AML-193 (cell line): ENCODE data around the gene EPC1.
"Not testable (repeated sequence)": the region's sequence is repeated elsewhere in the genome, so short reads cannot be mapped to it uniquely, and the experiment has no call there.

ENCODE experiments used
- DNase-seq, 2 experiments: peaks; one replicate each; lab custom pipeline; 2025; lab: John Stamatoyannopoulos, UW

The EPC1 gene, protein sequence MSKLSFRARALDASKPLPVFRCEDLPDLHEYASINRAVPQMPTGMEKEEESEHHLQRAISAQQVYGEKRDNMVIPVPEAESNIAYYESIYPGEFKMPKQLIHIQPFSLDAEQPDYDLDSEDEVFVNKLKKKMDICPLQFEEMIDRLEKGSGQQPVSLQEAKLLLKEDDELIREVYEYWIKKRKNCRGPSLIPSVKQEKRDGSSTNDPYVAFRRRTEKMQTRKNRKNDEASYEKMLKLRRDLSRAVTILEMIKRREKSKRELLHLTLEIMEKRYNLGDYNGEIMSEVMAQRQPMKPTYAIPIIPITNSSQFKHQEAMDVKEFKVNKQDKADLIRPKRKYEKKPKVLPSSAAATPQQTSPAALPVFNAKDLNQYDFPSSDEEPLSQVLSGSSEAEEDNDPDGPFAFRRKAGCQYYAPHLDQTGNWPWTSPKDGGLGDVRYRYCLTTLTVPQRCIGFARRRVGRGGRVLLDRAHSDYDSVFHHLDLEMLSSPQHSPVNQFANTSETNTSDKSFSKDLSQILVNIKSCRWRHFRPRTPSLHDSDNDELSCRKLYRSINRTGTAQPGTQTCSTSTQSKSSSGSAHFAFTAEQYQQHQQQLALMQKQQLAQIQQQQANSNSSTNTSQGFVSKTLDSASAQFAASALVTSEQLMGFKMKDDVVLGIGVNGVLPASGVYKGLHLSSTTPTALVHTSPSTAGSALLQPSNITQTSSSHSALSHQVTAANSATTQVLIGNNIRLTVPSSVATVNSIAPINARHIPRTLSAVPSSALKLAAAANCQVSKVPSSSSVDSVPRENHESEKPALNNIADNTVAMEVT

DNA sequence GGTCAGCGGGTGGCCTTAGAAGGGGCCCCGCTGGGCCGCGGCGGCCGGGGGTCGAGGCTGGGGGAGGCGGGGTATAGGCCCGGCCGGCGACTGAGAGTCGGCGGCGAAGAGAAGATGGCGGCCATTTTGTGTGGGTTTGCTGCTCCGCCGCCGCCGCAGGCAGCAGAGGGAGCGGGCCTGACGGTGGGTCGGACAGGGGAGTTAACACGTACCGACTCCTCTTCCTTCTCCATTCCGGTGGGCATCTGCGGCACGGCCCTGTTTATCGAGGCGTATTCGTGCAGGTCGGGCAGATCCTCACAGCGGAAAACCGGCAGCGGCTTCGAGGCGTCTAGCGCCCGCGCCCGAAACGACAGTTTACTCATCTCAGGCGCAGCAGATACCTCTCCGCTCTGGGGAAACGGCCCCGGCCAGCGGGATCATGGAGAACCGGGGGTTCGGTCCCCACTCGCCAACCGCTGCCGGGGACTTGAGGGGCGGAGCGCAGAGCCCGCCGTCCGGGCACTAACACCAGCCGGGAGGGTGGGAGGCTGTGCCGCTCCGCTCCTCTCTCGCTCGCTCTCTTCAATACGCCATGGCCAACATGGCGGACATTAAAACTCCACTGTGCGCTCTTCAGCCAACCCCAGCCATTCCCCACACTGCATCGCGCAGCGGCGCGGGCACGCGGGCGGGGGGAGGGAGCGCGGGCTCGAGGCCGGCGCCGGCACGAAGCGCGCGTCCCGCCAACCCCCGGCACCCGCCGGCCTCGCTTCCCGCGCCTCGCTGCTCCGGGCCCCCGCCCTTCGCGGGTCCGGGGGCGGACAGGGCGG lies at the start of gene EPC1:
TSS of gene EPC1 (minus strand) at position 608 of the 812 bp plus-strand sequence. CDS start at position 365, 243 bp downstream.
- DNase-seq: peak; percentile 68 to 69

DNA sequence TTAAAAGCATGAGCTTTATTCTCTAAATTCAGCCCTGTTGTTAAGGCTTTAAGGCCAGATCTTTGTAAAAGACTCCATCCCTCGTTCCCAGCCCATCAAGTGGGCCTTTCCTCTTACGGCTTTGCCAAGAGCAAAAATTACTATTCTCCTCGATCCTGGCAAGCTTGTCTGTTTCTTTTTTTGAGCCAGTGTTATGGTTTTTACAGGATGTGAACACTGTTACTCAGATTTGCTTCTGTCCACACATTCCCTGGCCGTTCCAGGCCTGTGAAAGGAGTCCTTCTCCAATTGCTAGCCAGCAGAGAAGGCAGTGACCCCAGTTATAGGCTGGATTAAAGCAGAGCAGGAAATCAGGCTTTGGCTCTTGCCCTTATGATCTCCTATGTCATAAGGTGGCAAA lies 47.0 kb upstream of the EPC1 start:
- DNase-seq: no peak

DNA sequence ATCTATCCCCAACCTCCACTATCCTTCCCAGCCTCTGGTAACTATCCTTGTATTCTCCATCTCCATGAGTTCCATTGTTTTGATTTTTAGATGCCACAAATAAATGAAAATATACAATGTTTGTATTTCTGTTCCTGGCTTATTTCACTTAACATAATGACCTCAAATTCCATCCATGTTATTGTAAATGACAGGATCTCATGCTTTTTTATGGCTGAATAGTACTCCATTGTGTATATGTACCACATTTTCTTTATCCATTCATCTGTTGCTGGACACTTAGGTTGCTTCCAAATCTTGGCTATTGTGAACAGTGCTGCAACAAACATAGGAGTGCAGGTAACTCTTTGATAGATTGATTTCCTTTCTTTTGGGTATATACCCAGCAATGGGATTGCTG lies 45.3 kb upstream of the EPC1 start:
- DNase-seq: not testable (repeated sequence)

DNA sequence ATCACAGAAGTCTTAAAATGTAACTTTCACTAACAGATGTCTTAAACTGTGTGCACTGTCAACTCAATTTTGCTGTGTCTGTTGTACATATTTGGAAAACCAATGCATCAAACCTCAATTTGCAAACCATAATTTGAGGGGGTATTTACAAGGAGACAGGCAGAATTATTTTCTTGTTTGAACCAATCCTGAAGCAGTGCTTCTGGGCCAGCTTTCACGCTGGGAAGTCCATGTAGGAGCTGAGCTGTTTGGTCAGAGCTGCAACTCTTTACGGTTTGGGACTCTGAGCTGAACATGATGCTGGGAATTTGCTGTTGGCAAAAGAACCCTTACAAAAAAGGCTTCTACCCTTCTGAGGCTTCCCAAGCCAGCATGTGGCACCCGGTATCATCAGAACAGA lies 43.2 kb upstream of the EPC1 start:
- DNase-seq: no peak

DNA sequence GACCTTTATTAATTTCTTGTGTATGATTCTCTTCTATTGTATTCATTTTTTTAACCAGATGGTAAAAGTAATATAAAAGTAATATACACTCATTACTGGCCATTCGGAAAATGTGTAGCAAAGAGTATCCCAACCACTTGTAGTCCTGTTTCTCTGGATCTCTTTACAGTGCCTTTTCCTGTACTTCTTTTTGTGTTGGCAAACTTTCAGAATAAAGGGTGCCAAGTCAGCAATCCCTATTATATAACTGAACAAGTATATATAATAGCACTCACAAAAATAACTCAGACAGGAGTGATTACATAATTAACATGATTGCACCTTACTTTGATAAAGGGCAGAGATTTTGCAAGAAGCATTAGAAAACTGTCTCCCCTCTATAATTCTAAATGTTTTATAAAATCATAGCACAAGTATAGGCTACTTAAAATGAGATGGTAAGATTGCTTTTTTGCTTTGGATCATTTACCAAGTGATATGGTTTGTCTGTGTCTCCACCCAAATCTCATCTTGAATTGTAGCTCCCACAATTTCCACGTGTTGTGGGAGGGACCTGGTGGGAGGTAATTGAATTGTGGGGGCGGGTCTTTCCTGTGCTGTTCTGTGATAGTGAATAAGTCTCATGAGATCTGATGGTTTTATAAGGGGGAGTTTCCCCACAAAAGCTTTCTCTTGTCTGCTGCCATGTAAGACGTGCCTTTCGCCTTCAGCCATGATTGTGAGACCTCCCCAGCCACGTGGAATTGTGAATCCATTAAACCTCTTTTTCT lies 41.5 kb upstream of the EPC1 start:
- no peak for DNase-seq

DNA sequence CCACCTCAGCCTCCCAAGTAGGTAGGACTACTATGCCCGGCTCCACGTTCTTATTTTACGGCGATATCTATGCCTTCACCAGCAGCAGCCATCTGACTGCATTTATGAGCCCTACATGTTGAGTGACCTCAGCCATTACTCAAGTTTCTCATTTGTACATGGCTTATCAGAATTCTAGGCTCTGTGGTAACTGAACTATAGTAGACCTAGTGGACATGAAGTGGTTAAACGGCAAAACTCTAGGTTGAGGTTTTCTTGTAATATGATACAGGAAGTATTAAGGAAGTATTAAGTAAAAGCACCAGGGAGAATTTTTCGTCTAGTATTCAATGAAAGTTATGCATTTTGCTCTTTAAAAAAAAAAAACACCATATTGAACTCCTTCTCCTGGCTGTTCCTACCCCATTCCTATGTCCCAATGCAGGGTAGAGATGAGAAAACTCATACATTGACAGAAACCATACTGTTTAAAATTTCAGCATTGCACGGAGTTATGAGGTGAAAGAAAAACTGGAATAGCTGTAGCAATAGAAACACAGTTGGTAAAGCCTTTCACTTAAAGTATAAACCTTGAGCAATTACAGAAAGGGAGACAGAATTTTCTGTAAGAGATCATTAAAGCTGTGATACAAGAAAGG lies 39.8 kb upstream of the EPC1 start:
- DNase-seq: peak; percentile 68 to 71

DNA sequence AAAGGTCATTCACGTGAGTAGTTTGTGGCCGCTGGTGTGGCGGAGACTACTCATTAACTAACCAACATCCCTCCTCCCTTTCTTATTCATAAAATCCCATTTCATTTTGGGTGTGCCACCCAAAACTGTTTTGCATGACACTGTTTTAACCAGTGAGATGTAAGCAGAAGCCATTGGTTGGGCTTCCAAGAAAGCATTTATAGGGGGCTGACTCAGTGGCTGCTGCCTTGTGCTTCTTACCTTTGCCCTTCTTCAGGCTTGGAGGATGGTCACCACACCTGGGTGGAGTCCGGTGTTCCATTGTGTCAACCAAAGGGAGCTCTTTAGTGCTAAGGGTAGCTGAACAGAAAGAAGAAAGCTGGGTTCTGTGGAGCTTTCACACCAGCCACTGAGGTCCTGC lies 37.2 kb upstream of the EPC1 start:
- DNase-seq: no peak

DNA sequence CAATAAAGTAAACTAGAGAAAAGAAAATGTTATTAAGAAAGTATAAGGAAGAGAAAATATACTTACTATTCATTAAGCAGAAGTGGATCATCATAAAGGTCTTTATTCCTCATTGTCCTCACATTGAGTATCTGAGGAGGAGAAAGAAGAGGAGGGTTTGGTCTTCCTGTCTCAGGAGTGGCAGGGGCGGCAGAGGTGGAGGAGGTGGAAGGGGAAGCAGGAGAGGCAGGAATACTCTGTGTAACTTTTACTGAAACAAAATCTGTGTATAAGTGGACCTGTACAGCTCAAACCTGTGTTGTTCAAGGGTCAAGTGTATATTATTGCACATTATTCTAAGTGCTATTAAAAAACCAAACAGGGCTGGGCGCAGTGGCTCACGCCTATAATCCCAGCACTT lies 34.2 kb upstream of the EPC1 start:
- DNase-seq: no peak

DNA sequence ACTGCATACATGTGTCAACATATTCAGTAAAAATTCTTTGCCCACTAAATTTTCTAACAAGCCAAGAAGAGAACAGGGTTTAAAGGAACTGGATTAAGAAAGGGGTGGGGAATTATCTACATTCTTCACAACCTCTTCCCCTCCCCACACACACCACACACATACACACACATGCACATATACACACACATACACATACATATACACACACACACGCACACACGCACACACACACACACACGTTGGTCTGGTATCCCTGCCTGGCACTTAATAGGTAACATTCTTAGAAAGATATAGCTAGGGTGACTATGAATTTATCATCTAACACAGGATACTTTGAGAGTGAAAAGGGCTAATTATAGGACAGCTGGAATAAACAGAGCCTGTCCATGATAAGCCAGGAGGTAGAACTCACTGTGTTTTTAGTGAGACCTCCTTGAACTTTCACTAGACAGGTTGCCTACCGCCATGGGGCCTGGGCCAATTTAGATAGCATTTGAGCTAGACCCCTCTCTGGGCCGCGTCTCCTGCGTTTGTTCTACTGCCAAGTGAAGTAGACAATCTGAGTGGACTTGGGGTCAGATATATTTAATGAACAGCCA lies 33.1 kb upstream of the EPC1 start:
- no peak for DNase-seq

DNA sequence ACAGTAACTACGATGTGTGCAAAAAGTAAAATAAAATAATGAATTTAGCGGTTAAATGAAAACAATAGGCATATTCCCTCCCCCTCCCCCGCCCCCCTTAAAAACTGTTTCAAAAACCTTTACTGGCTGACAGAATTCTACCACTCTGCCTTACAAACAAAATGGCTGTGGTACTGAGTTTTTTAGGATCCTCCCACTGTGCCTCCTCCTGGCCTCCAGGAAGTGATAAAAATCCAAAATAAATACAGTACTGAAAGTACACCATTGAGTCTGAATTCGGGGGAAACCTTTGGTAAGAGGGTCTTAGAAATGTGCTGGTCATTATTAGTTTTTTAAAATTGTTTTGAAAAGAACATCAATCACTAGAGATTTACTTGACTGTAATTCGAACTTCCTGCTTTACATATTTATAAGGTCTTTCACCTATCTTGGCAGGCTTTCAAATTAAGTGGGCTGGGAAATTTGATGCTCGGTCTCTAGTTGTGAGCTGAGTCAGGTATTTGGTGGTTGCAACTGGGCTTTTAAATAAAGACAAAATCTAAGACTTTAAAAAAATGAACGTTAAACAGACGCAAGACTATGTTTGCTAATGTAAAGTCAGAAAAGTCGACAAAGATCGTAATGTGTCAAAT lies 32.5 kb upstream of the EPC1 start:
- peak; percentile 72 to 79 for DNase-seq

DNA sequence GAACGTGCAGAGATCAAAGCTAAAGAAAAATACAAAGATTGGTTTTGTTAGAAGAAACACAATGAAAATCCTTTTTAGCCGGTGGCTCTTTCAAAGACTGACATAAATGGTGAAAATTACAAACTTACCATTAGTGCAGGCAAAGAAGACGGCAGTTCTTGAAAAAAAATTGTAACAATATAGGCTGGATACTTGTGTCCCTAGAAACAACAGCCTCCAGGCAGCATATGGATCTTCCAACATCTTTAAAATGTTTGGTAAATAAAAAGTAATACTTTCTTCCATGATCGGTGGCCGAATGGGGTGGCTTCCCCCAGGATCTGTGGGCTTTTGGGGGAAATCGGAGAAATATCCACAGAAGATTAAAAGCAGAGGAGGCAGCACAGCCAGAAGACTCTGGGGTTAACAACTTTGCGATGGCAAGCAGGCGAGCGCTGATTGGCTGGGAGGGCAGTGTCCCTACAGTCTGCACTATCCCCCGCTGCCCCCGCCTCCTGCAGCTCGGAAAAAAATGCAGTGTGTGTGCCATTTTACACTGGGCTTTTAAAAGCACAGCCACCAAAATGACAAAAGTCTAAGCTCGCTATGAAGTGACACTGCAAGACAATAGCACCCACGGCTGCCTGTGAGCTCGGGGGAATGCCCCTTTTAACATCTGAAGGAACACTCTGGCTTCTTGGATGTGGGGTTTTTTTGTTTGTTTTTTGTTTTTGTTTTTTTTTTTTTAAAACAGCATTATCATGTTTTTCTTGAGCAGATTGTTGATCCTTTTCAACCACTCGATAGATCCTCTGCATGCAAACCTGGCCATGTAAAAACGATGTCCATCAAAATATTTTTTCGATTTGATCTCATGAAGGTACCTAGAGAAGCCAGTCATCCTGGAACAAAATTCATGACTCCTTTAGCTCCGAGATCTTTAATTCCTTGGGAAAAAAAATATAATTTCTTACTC lies 31.7 kb upstream of the EPC1 start:
- DNase-seq: peak; percentile 90 to 92

DNA sequence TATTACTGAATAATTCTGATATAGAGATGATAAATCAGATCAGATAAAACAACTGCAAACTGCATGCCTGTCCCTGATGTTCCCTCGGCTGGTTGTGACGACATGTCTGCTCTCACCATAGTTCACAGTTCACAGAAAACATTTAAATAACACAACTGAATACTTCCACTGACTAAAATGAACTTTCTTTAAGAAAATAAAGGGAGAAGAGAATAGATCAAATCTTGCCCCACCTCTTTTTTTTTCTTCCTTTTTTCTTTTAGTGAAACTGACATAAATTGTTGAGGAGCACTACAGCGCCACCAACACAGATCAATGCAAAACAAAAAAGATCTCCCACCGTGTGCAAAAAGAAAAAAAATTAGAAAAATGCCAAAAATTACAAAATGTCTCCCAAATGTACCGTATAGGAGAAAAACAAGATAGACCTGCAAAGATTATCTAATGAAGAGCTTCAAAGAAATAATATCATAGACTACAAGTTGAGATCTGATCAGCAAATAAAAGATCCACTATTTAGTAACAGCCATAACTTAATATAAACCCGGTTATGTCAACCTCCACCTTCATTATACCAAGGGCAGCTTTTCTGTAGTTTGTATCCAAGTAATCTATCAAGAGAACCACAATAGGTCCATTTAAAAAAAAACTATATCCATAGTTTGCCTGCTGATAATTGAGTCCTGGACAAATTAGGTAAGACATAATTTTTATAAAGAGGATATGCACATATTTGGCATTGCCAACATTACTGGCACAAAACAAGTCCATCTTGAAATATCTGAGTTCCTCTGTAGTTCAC lies 30.7 kb upstream of the EPC1 start:
- DNase-seq: peak; percentile 62 to 71

DNA sequence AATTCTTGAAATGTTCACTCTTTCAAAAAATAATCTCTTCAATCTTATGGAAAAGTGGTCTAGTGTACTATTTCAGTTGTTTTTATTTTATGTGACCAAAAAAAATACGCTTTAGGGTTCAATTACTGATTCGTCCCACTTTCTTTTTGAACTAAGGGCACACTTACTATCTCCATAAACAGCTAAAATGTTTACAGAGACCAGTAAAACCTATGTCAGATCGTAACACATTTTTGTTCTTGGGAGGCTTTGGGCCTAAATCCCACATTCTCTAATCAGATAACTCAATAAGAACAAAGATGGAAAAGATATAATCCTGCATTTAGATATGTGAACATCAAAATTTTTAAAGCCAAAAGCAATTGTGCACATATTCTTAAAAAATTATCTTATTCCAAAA lies 29.8 kb upstream of the EPC1 start:
- DNase-seq: no peak

DNA sequence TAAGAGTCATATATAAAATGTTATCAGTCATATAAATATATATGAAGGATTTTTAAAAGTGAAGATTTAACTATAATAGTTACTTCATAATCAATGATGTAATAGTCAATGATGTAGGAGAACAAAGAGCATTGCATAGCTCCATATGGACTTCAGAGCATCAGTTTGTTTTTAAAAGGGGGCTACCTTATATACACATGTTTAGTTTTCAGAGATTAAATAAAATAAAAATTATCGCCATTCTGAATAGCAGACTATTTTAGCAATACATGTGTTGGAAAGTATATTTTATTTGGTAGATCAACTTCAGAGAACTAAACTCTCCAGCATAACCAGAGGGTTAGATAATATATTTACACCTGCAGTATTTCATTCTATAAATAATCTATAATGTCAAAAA lies 29.1 kb upstream of the EPC1 start:
- no peak for DNase-seq

DNA sequence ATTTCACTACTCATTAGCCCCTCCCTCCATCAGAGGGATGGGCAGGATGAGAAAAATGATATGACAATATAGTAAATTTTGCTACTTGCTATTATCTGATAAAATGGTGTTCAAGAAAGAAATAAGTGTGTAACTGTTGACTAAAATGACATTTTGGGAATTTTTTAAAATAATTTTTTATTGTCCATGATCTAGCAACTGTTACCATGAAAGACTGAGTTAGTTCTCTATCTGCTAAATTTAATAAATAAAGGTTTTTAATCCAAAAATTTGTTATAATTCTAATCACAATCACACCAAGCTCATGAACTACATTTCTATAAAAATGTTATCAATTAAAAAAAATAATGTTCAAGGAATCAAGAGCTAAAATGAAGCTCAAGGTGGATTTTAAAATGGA lies 28.7 kb upstream of the EPC1 start:
- DNase-seq: no peak

DNA sequence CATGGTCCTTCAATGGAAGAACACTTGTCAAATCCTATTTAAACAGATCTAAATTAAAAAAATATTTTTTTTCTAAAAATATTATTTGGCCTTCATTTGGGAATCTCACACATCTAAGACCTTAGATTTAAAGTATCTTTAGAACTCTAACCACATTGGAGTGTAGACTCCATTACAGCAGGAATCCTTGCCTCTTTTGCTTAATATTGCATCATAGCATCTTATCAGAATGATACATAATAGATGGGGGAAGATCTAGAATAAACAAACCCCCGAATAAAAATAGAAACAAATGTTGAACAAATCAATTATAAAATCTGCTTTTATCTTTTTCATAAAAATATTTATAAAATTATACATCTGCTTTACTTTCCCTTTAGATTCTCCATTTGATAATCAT lies 27.6 kb upstream of the EPC1 start:
- no peak for DNase-seq

DNA sequence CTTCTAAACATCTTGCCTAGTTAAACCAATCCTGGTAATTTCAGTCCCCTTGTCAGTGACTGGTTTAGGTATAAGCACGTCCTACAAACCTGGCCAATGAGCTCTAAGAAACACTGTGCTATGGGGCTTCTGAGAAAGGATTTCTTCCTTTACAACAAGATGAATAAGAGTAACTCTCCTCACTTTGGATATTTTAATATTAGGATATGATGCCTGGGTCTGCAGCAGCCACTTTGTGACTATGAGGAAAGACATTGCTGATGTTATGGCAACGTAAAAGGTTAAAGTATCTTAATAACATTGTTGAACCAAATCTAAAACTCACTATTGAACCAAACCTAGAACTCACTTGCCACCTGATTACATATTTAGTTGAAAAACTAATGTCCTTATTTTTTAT lies 26.5 kb upstream of the EPC1 start:
- no peak for DNase-seq

DNA sequence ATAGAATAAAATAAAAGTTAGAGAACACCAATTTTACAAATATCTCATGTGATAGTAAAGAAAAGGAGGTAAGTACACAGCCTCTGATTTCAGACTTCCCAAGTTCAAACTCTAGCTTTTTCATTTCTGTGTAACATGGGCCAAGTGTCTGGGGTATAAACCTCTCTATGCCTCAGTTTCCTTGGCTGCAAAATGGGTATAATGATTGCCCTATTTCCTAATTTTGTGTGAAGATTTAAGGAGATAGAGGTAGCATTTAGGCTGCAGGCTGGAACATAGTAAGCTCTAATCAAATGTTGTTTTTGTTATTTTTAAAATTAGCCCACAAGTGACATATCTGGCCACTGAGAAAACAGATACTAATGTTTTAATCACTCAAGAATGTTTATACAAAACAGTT lies 26.1 kb upstream of the EPC1 start:
- DNase-seq: no peak
